DOHH2 (cell line): ENCODE results near the gene CLDN34.

Experiments
- CTCF ChIP-seq: fragments of 200-600 bp; sonication (generic); IDR thresholded peaks from one replicate; pipeline ENCODE4 v1.5.1; 2014; ENCODE audit warnings: antibody characterized with exemption, mild to moderate bottlenecking, low read depth, low read length; ENCODE audit not compliant: poor library complexity, severe bottlenecking
- EZH2phosphoT487 ChIP-seq: fragments of 200-600 bp; sonication (generic); IDR thresholded peaks from 2 replicates; pipeline ENCODE4 v1.6.1; 2017; ENCODE audit warnings: borderline replicate concordance, mild to moderate bottlenecking, antibody characterized with exemption, low read length, moderate library complexity, mixed read lengths

- TF ChIP-seq CTCF (no peak), EZH2phosphoT487 (no peak)
These were observed 45.8 kb upstream of the CLDN34 start for GRCh38 chrX:9921407-9921806.
